ENCODE measurements around the gene BICDL1.

Gene BICDL1

GRCh38 chr12:120096671-120097202 lies 107.7 kb downstream of the BICDL1 start:
- H3K27ac ChIP-seq (ENCODE audit: low read depth, low read length): no peak overlapping the region
- no peak overlapping the region for H4K8ac ChIP-seq (ENCODE audit: low read depth, low read length)
- no peak overlapping the region for H3K4me2 ChIP-seq (ENCODE audit: low read length)
- H2AK5ac ChIP-seq (ENCODE audit: low read length): no peak overlapping the region
- no peak overlapping the region for H2BK120ac ChIP-seq (ENCODE audit: insufficient read depth, low read length, poor library complexity)
- no peak overlapping the region for H2AFZ ChIP-seq (ENCODE audit: insufficient read depth, low read length, poor library complexity)
- DNase-seq: no peak
- H4K12ac ChIP-seq (ENCODE audit: low read depth, low read length): no peak overlapping the region
- H2BK5ac ChIP-seq (ENCODE audit: low read depth, low read length, poor library complexity): no peak overlapping the region
- peaks cover under 1 to 4% of the 10 kb centered on the region in 2 experiments for H3K4me1 ChIP-seq (ENCODE audit: control insufficient read depth in 1 of 2, insufficient read depth in 2 of 2, low read length in 2 of 2)
- no peak overlapping the region for H4K91ac ChIP-seq (ENCODE audit: low read depth, low read length)
- peaks cover 65 to 72% of the 10 kb centered on the region in 2 experiments for H3K36me3 ChIP-seq (ENCODE audit: control insufficient read depth in 1 of 2, insufficient read depth in 2 of 2, low read length in 2 of 2)
- no peak overlapping the region for H3K4me3 ChIP-seq (ENCODE audit: low read depth, low read length)
- peaks cover 1% of the 10 kb centered on the region for H3K9me3 ChIP-seq (ENCODE audit: insufficient read depth, low read depth, low read length)
- no peak overlapping the region for H3K18ac ChIP-seq (ENCODE audit: low read length)
- no CpG with 5 or more reads among the region's 34 CpGs for WGBS (ENCODE audit: extremely low coverage, insufficient coverage, insufficient read length)
- no peak overlapping the region for H3K4ac ChIP-seq (ENCODE audit: low read depth, low read length)
- no peak overlapping the region for H3K23ac ChIP-seq (ENCODE audit: low read length)
- H3K9ac ChIP-seq (ENCODE audit: low read length): no peak overlapping the region
- no peaks in the 10 kb centered on the region for H3K79me2 ChIP-seq (ENCODE audit: control insufficient read depth, insufficient read depth, low read length, poor library complexity)
- H3K14ac ChIP-seq (ENCODE audit: low read length): no peak overlapping the region
- H3K27me3 ChIP-seq (ENCODE audit: insufficient read depth, low read length): no peaks in the 10 kb centered on the region
- H3K79me1 ChIP-seq (ENCODE audit: low read length): no peaks in the 10 kb centered on the region
- H2BK12ac ChIP-seq (ENCODE audit: low read length): no peak overlapping the region

GRCh38 chr12:120098756-120099470 lies 109.9 kb downstream of the BICDL1 start:
- no peak overlapping the region for H3K23ac ChIP-seq (ENCODE audit: low read length)
- no peak overlapping the region for H3K18ac ChIP-seq (ENCODE audit: low read length)
- no peak overlapping the region for H2BK5ac ChIP-seq (ENCODE audit: low read depth, low read length, poor library complexity)
- no peak overlapping the region for H3K4ac ChIP-seq (ENCODE audit: low read depth, low read length)
- no peak overlapping the region for H4K8ac ChIP-seq (ENCODE audit: low read depth, low read length)
- H2BK120ac ChIP-seq (ENCODE audit: insufficient read depth, low read length, poor library complexity): no peak overlapping the region
- no peak overlapping the region for H2AFZ ChIP-seq (ENCODE audit: insufficient read depth, low read length, poor library complexity)
- H3K27me3 ChIP-seq (ENCODE audit: insufficient read depth, low read length): no peaks in the 10 kb centered on the region
- no peak overlapping the region for H3K9ac ChIP-seq (ENCODE audit: low read length)
- H3K9me3 ChIP-seq (ENCODE audit: insufficient read depth, low read depth, low read length): peaks cover 1% of the 10 kb centered on the region
- H3K79me1 ChIP-seq (ENCODE audit: low read length): no peaks in the 10 kb centered on the region
- no peak overlapping the region for H3K27ac ChIP-seq (ENCODE audit: low read depth, low read length)
- H4K12ac ChIP-seq (ENCODE audit: low read depth, low read length): no peak overlapping the region
- H3K4me3 ChIP-seq (ENCODE audit: low read depth, low read length): no peak overlapping the region
- peaks cover 72 to 78% of the 10 kb centered on the region in 2 experiments for H3K36me3 ChIP-seq (ENCODE audit: control insufficient read depth in 1 of 2, insufficient read depth in 2 of 2, low read length in 2 of 2)
- no peak overlapping the region for H2AK5ac ChIP-seq (ENCODE audit: low read length)
- no peak overlapping the region for H3K14ac ChIP-seq (ENCODE audit: low read length)
- no CpG with 5 or more reads among the region's 36 CpGs for WGBS (ENCODE audit: extremely low coverage, insufficient coverage, insufficient read length)
- H3K79me2 ChIP-seq (ENCODE audit: control insufficient read depth, insufficient read depth, low read length, poor library complexity): peaks cover 6% of the 10 kb centered on the region
- H4K91ac ChIP-seq (ENCODE audit: low read depth, low read length): no peak overlapping the region
- H2BK12ac ChIP-seq (ENCODE audit: low read length): no peak overlapping the region
- H3K4me1 ChIP-seq (ENCODE audit: control insufficient read depth in 1 of 2, insufficient read depth in 2 of 2, low read length in 2 of 2): peaks cover 11% of the 10 kb centered on the region in 2 experiments
- no peak for DNase-seq
- no peak overlapping the region for H3K4me2 ChIP-seq (ENCODE audit: low read length)

GRCh38 chr12:120099738-120100137 lies 110.7 kb downstream of the BICDL1 start:
- DNase-seq: no peak
- H3K27ac ChIP-seq (ENCODE audit: low read depth, low read length): no peak overlapping the region
- H4K12ac ChIP-seq (ENCODE audit: low read depth, low read length): no peak overlapping the region
- H2BK120ac ChIP-seq (ENCODE audit: insufficient read depth, low read length, poor library complexity): no peak overlapping the region
- H4K8ac ChIP-seq (ENCODE audit: low read depth, low read length): no peak overlapping the region
- H3K36me3 ChIP-seq (ENCODE audit: control insufficient read depth in 1 of 2, insufficient read depth in 2 of 2, low read length in 2 of 2): peaks cover 73 to 79% of the 10 kb centered on the region in 2 experiments
- H3K79me2 ChIP-seq (ENCODE audit: control insufficient read depth, insufficient read depth, low read length, poor library complexity): peaks cover 7% of the 10 kb centered on the region
- H2AFZ ChIP-seq (ENCODE audit: insufficient read depth, low read length, poor library complexity): no peak overlapping the region
- peaks cover 11% of the 10 kb centered on the region in 2 experiments for H3K4me1 ChIP-seq (ENCODE audit: control insufficient read depth in 1 of 2, insufficient read depth in 2 of 2, low read length in 2 of 2)
- no peak overlapping the region for H2AK5ac ChIP-seq (ENCODE audit: low read length)
- no peaks in the 10 kb centered on the region for H3K79me1 ChIP-seq (ENCODE audit: low read length)
- H3K4me2 ChIP-seq (ENCODE audit: low read length): no peak overlapping the region
- H2BK12ac ChIP-seq (ENCODE audit: low read length): no peak overlapping the region
- H4K91ac ChIP-seq (ENCODE audit: low read depth, low read length): no peak overlapping the region
- no peak overlapping the region for H3K9ac ChIP-seq (ENCODE audit: low read length)
- H3K9me3 ChIP-seq (ENCODE audit: insufficient read depth, low read depth, low read length): peaks cover 1% of the 10 kb centered on the region
- no peak overlapping the region for H3K14ac ChIP-seq (ENCODE audit: low read length)
- H3K27me3 ChIP-seq (ENCODE audit: insufficient read depth, low read length): no peaks in the 10 kb centered on the region
- no CpG with 5 or more reads among the region's 11 CpGs for WGBS (ENCODE audit: extremely low coverage, insufficient coverage, insufficient read length)
- H3K4me3 ChIP-seq (ENCODE audit: low read depth, low read length): no peak overlapping the region
- H2BK5ac ChIP-seq (ENCODE audit: low read depth, low read length, poor library complexity): no peak overlapping the region
- no peak overlapping the region for H3K4ac ChIP-seq (ENCODE audit: low read depth, low read length)
- H3K23ac ChIP-seq (ENCODE audit: low read length): no peak overlapping the region
- H3K18ac ChIP-seq (ENCODE audit: low read length): no peak overlapping the region

GRCh38 chr12:120100630-120101029 lies 111.6 kb downstream of the BICDL1 start:
- H3K4me1 ChIP-seq (ENCODE audit: control insufficient read depth in 1 of 2, insufficient read depth in 2 of 2, low read length in 2 of 2): peaks cover 16 to 18% of the 10 kb centered on the region in 2 experiments
- no peak overlapping the region for H2BK120ac ChIP-seq (ENCODE audit: insufficient read depth, low read length, poor library complexity)
- no peak overlapping the region for H4K91ac ChIP-seq (ENCODE audit: low read depth, low read length)
- H4K12ac ChIP-seq (ENCODE audit: low read depth, low read length): no peak overlapping the region
- H2BK5ac ChIP-seq (ENCODE audit: low read depth, low read length, poor library complexity): no peak overlapping the region
- no peak overlapping the region for H3K23ac ChIP-seq (ENCODE audit: low read length)
- peaks cover 1% of the 10 kb centered on the region for H3K9me3 ChIP-seq (ENCODE audit: insufficient read depth, low read depth, low read length)
- no peak overlapping the region for H2AK5ac ChIP-seq (ENCODE audit: low read length)
- H2AFZ ChIP-seq (ENCODE audit: insufficient read depth, low read length, poor library complexity): no peak overlapping the region
- H3K18ac ChIP-seq (ENCODE audit: low read length): no peak overlapping the region
- H3K79me2 ChIP-seq (ENCODE audit: control insufficient read depth, insufficient read depth, low read length, poor library complexity): peaks cover 7% of the 10 kb centered on the region
- no peak overlapping the region for H3K27ac ChIP-seq (ENCODE audit: low read depth, low read length)
- no peak overlapping the region for H2BK12ac ChIP-seq (ENCODE audit: low read length)
- H3K27me3 ChIP-seq (ENCODE audit: insufficient read depth, low read length): no peaks in the 10 kb centered on the region
- H3K4ac ChIP-seq (ENCODE audit: low read depth, low read length): no peak overlapping the region
- no peak overlapping the region for H4K8ac ChIP-seq (ENCODE audit: low read depth, low read length)
- WGBS (ENCODE audit: extremely low coverage, insufficient coverage, insufficient read length): no CpG with 5 or more reads among the region's 21 CpGs
- no peaks in the 10 kb centered on the region for H3K79me1 ChIP-seq (ENCODE audit: low read length)
- no peak overlapping the region for H3K4me2 ChIP-seq (ENCODE audit: low read length)
- H3K14ac ChIP-seq (ENCODE audit: low read length): no peak overlapping the region
- H3K9ac ChIP-seq (ENCODE audit: low read length): no peak overlapping the region
- H3K4me3 ChIP-seq (ENCODE audit: low read depth, low read length): no peak overlapping the region
- no peak for DNase-seq
- peaks cover 73 to 82% of the 10 kb centered on the region in 2 experiments for H3K36me3 ChIP-seq (ENCODE audit: control insufficient read depth in 1 of 2, insufficient read depth in 2 of 2, low read length in 2 of 2)

Data from trophoblast cell (in vitro differentiated cells and primary cell).